Loucy (cell line): Measurements from ENCODE around the gene GTF2F2.
A peak's percentile ranks its signal among the peaks of the same experiment; 100 is the strongest.

Experiments used
- H2AFZ ChIP-seq: fragments of 200-600 bp; sonication (generic); 2 replicates; pipeline ENCODE4 v1.6.0; 2016; ENCODE audit warnings: antibody characterized with exemption, mild to moderate bottlenecking, low read length, moderate library complexity
- H3F3A ChIP-seq: fragments of 200-600 bp; 2 replicates; pipeline ENCODE4 v1.6.0; 2016; ENCODE audit warnings: antibody characterized with exemption, low read depth, mild to moderate bottlenecking
- H3K27me3 ChIP-seq: fragments of 200-600 bp; sonication (generic); 2 replicates; pipeline ENCODE4 v1.6.1; 2014; ENCODE audit warnings: low read length, mild to moderate bottlenecking; ENCODE audit not compliant: insufficient read depth, poor library complexity, severe bottlenecking
- H3K36me3 ChIP-seq: fragments of 200-600 bp; sonication (generic); 2 replicates; pipeline ENCODE4 v1.6.1; 2016; ENCODE audit warnings: low read length; ENCODE audit not compliant: insufficient read depth
- H3K4me1 ChIP-seq: fragments of 200-600 bp; sonication (generic); 2 replicates; pipeline ENCODE4 v1.5.1; 2014; ENCODE audit warnings: low read length, mild to moderate bottlenecking; ENCODE audit not compliant: insufficient read depth, poor library complexity, severe bottlenecking
- H3K4me2 ChIP-seq: fragments of 200-600 bp; sonication (generic); 2 replicates; pipeline ENCODE4 v1.6.0; 2014; ENCODE audit warnings: antibody characterized with exemption, low read length, low read depth, mild to moderate bottlenecking; ENCODE audit not compliant: poor library complexity, severe bottlenecking
- H3K4me3 ChIP-seq: fragments of 200-600 bp; sonication (generic); 2 replicates; pipeline ENCODE4 v1.5.1; 2014; ENCODE audit warnings: low read length, mild to moderate bottlenecking, mixed read lengths; ENCODE audit not compliant: poor library complexity, severe bottlenecking
- H3K79me2 ChIP-seq: fragments of 200-600 bp; sonication (generic); 2 replicates; pipeline ENCODE4 v1.6.1; 2014; ENCODE audit warnings: low read length; ENCODE audit not compliant: insufficient read depth
- H3K9ac ChIP-seq: fragments of 200-600 bp; sonication (generic); 2 replicates; pipeline ENCODE4 v1.6.0; 2014; ENCODE audit warnings: mild to moderate bottlenecking, low read depth, low read length, moderate library complexity; ENCODE audit not compliant: poor library complexity, severe bottlenecking
- H3K9me2 ChIP-seq: fragments of 200-600 bp; sonication (generic); replicated peaks from 2 replicates; pipeline ENCODE4 v1.6.1; 2016; ENCODE audit warnings: low read depth, low read length, mixed read lengths
- H3K9me3 ChIP-seq: fragments of 200-600 bp; sonication (generic); 2 replicates; pipeline ENCODE4 v1.6.1; 2014; ENCODE audit warnings: mild to moderate bottlenecking, antibody characterized with exemption, low read length, low read depth; ENCODE audit not compliant: insufficient read depth
- H4K20me1 ChIP-seq: fragments of 200-600 bp; sonication (generic); 2 replicates; pipeline ENCODE4 v1.6.0; 2014; ENCODE audit warnings: antibody characterized with exemption, low read length, mild to moderate bottlenecking; ENCODE audit not compliant: insufficient read depth, poor library complexity, severe bottlenecking
- EZH2phosphoT487 ChIP-seq: fragments of 200-600 bp; IDR thresholded peaks from 2 replicates; pipeline ENCODE4 v1.6.1; 2018; ENCODE audit warnings: antibody characterized with exemption, mild to moderate bottlenecking, moderate library complexity, borderline replicate concordance
- TF ChIP-seq, protein P1 (sequence below): fragments of 200-600 bp; sonication (generic); conservative IDR thresholded peaks from 2 replicates; pipeline ENCODE4 v1.5.1; 2014; ENCODE audit warnings: mild to moderate bottlenecking, antibody characterized with exemption, low read length

The GTF2F2 gene

DNA sequence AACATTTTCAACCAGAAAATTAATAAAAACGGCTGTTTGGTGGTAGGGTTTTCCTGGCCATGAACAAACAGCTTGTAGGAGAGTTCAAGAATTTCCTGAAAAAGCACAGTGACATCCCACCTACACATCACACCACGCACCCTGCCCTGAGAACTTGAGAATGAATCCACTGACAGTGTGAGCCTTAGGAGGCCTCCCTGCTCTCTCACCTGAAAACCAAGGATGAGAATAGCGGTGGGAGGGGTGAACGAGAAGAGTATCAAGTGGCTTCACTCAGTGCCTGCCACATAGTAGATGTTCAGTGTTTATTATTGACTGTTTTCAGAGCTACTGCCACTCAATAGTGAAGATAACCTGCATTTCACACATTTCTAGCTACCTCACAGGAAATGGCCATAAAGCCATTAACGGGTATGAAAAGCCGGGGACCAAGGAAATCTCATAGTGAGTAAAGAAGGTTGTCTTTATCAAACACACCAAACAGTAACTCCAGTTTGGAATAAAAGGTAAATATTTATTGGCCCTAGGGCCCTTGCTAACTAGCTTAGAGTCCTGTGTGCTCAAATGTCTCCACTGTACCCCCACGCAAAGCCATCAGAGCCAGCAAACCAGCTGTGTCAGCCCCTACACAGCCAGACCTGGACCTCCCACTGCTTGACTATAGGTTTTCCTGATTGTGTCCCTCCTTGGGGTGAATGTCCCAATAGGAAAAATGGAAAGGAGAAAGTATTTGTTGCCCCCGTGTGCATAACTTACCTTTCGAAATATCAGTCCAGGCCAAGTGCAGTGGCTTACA lies 180.1 kb downstream of the GTF2F2 start:
- no peaks in the 10 kb centered on the region for H3K79me2 ChIP-seq
- H2AFZ ChIP-seq: peak overlapping the region; percentile 60; the same call in 1 of the 2 replicates
- no peaks in the 10 kb centered on the region for H3K27me3 ChIP-seq
- no peak for TF ChIP-seq EZH2phosphoT487
- TF ChIP-seq, protein P1, sequence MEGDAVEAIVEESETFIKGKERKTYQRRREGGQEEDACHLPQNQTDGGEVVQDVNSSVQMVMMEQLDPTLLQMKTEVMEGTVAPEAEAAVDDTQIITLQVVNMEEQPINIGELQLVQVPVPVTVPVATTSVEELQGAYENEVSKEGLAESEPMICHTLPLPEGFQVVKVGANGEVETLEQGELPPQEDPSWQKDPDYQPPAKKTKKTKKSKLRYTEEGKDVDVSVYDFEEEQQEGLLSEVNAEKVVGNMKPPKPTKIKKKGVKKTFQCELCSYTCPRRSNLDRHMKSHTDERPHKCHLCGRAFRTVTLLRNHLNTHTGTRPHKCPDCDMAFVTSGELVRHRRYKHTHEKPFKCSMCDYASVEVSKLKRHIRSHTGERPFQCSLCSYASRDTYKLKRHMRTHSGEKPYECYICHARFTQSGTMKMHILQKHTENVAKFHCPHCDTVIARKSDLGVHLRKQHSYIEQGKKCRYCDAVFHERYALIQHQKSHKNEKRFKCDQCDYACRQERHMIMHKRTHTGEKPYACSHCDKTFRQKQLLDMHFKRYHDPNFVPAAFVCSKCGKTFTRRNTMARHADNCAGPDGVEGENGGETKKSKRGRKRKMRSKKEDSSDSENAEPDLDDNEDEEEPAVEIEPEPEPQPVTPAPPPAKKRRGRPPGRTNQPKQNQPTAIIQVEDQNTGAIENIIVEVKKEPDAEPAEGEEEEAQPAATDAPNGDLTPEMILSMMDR: no peak
- H4K20me1 ChIP-seq: no peaks in the 10 kb centered on the region
- H3K9me3 ChIP-seq: no peaks in the 10 kb centered on the region
- no peaks in the 10 kb centered on the region for H3K9me2 ChIP-seq
- peaks cover 30% of the 10 kb centered on the region for H3K4me1 ChIP-seq
- H3K4me3 ChIP-seq: peak overlapping the region; percentile 13
- H3F3A ChIP-seq: no peaks in the 10 kb centered on the region
- H3K4me2 ChIP-seq: peak overlapping the region; percentile 63
- H3K9ac ChIP-seq: peak overlapping the region; percentile 31
- no peaks in the 10 kb centered on the region for H3K36me3 ChIP-seq

DNA sequence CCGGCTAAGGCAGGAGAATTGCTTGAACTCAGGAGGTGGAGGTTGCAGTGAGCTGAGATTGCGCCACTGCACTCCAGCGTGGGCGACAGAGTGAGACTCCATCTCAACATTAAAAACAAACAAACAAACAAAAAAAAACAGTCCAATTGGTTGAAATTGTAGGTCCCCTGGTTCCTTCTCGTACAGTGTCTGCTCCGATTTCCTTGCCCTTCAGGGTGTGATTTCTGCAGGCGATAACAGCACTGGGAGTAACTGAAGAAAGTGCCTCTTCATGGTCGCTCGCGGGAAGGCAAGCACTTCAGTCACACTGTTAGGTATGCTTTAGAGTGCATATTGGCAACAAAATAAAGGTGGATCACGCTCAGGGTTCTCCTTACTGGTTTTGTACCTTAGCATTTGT lies 181.0 kb downstream of the GTF2F2 start:
- Histone ChIP-seq H3K9ac (no peak overlapping the region), H3K36me3 (no peaks in the 10 kb centered on the region), H3K79me2 (no peaks in the 10 kb centered on the region), H3K9me2 (no peaks in the 10 kb centered on the region), H3K4me2 (no peak overlapping the region), H3K9me3 (no peaks in the 10 kb centered on the region), H3K4me1 (peaks cover 26% of the 10 kb centered on the region), H3K27me3 (no peaks in the 10 kb centered on the region), H3F3A (no peaks in the 10 kb centered on the region), H4K20me1 (no peaks in the 10 kb centered on the region), H3K4me3 (no peak overlapping the region), H2AFZ (no peak overlapping the region)
- TF ChIP-seq, protein P1: no peak
- TF ChIP-seq EZH2phosphoT487: no peak

DNA sequence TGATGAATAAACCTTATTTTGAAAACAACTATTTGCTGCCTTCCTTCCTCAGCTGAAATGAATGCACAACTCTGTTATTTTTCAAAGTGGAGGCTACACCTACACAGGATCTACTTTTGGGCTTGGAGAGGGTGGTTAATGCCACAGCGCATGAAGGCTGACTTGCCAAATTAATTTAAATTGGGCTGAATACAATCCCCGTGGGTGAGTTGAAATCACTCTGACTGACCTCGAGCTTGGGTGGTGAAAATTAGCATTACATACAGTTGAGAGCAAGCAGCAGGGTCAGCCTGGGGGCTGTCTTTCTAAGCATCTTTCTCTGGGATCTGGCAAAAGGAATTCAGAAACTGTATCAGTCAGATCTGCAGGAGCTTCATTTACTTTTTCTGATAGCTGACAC lies 182.2 kb downstream of the GTF2F2 start:
- no peaks in the 10 kb centered on the region for H3K79me2 ChIP-seq
- no peak overlapping the region for H3K4me2 ChIP-seq
- no peaks in the 10 kb centered on the region for H3K27me3 ChIP-seq
- H3K9me2 ChIP-seq: no peaks in the 10 kb centered on the region
- no peak overlapping the region for H2AFZ ChIP-seq
- no peak overlapping the region for H3K4me3 ChIP-seq
- H3K36me3 ChIP-seq: no peaks in the 10 kb centered on the region
- no peaks in the 10 kb centered on the region for H3K9me3 ChIP-seq
- H4K20me1 ChIP-seq: no peaks in the 10 kb centered on the region
- H3K4me1 ChIP-seq: peaks cover 19% of the 10 kb centered on the region
- no peak overlapping the region for H3K9ac ChIP-seq
- TF ChIP-seq EZH2phosphoT487: no peak
- TF ChIP-seq, protein P1: no peak
- no peaks in the 10 kb centered on the region for H3F3A ChIP-seq
